ENCODE measurements around the gene MAL.

DNA sequence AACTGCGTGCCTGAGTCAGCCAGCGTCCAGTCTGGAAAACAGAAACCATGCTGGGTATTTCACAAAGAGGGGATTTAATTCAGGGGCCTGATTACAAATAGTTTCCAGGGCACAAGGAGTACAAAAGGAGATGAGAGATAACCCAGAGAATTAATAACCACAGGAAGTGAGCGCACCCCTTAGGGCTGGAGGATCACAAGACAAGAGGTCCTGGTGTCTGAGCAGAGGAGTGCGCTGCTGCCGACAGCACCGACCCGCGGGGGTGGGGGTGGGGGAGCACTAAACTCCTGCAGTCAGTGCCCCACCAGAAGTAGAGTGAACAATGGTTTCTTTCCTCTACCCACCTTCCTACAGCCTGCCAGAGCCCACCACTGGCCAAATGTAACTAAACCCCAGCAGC is 20.8 kb upstream of the MAL start:
- TF ChIP-seq, protein P1, sequence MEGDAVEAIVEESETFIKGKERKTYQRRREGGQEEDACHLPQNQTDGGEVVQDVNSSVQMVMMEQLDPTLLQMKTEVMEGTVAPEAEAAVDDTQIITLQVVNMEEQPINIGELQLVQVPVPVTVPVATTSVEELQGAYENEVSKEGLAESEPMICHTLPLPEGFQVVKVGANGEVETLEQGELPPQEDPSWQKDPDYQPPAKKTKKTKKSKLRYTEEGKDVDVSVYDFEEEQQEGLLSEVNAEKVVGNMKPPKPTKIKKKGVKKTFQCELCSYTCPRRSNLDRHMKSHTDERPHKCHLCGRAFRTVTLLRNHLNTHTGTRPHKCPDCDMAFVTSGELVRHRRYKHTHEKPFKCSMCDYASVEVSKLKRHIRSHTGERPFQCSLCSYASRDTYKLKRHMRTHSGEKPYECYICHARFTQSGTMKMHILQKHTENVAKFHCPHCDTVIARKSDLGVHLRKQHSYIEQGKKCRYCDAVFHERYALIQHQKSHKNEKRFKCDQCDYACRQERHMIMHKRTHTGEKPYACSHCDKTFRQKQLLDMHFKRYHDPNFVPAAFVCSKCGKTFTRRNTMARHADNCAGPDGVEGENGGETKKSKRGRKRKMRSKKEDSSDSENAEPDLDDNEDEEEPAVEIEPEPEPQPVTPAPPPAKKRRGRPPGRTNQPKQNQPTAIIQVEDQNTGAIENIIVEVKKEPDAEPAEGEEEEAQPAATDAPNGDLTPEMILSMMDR (IDR thresholded peaks at IDR 0.05) = no peak
- TF ChIP-seq POLR2A (IDR thresholded peaks at IDR 0.05) = no peak

Measured in Peyer's patch (tissue), 4 donors.